HS-27A (cell line): ENCODE data around the gene CFAP73.
"Not testable (repeated sequence)": the region's sequence is repeated elsewhere in the genome, so short reads cannot be mapped to it uniquely, and the experiment has no call there.

Experiments
- DNase-seq: peaks from one replicate; pipeline ENCODE4 v3.0.0-alpha.2; 2012; ENCODE audit warnings: low read depth, missing footprints

The CFAP73 gene

GRCh38 chr12:113191227-113191626, 41.7 kb downstream of the CFAP73 start:
- DNase-seq, result no peak

DNA sequence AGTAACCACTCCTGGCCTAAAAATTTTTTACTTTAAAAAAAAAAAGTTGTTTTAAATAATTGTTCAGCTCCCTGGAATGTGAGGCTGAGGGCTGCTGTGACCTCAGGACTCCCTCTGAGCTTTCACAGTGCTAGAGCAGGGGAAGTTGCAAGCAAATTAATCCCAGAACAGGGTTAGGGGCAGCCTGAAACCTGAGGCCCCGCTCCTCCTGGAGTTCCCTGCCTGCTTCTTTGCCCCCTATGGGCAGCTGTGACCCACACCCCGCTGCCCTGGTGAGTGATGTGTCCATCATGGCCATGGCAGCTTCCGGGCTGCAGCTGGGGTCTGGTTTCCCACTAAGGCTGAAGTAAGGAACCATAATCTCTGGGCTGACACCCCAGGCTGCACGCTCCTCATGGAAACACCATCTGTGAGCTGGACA, 45.5 kb downstream of the CFAP73 start:
- peak; percentile 59 for DNase-seq

DNA sequence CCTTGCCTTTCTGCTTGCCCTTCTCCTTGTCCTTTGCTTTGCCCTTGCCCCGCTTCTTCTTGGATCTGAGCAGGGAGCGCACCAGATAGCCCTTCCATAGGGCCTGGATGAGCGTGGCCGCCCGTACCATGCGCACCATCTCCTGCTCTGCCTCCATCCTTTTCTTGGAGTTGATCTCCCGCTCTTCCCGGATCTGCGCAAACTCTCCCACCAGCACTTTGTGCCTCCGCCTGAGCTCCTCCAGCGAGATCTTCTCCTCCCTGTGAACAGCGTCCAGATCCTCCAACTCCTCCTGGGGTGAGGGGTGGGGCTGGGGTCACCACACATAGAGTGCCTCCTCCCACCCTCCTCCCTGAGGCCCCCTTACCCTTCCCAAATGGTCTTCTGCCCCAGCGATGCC, 46.1 kb downstream of the CFAP73 start:
- DNase-seq, result no peak

GRCh38 chr12:113196582-113196981, 47.1 kb downstream of the CFAP73 start:
- no peak for DNase-seq

GRCh38 chr12:113196990-113197389, 47.5 kb downstream of the CFAP73 start:
- peak; percentile 51 for DNase-seq

DNA sequence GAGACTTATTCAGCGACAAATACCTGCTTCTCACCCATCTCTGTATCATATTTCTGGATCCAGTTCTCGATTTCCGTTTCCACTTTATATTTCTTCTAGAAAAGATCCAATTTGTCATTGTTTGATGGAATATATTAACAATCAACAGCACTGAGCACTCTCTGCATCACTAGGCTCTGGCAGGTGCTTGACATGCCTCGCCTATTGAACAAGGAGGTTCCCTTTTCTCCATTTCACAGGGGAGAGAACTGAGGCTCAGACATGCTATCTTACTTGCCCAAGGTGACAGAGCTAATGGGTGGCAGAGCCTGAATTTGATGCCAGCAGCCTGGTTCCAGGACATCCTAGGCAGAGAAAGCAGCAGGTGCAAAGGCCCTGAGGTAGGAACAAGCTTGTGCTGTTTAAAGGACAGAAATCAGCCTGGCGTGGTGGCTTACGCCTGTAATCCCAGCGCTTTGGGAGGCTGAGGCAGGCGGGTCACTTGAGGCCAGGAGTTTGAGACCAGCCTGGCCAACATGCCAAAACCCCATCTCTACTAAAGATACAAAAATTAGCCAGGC, 48.1 kb downstream of the CFAP73 start:
- no peak for DNase-seq

- no peak for DNase-seq
Measured at GRCh38 chr12:113198296-113198695, 48.8 kb downstream of the CFAP73 start.

- DNase-seq, result no peak
Measured at GRCh38 chr12:113200021-113200797, 50.7 kb downstream of the CFAP73 start.

DNA sequence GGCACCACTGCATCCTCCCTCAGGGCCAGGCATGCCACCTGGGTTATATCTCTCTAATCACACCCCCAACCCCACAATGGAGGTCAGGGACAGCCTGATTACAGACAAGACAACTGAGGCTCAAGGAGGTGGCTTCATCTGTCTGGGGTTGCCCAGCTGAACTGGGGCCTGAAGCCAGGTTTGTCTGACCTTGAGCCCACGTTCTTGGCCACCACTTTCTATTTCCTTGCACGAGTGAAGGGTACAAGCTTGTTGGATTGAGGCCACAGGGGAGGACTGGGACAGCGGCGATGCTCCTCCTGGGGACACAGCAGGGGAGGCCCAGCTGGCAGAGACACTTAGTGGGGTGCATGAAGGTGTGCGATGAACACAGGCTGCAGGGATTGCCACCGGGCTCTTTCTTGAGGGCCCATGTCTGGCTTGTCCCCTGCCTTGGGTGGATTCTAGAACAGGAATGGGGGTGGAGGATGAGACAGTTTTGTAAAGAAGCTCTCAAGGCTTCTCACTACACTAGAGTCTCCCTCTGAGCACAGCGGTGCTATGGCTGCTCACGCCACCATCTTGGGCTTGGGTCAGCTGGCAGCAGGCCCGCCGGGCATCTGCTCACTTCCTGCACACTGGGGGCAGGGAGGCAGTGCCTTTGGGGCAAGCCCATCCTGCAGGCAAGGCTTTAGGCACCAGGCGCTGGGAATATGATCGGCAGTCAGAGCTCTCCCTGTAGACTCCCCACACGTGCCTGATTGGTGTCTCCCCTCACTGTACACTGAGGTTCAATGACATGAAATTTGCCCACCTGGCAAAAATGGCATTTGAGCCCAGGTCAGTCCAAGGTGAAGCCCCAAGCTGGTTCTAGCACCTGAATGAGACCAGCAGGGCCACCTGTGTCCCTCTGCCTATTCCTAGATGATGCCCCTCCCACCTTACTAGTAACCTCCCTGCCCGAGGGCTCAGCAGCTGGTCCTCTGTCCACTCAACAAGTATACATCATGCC, 52.0 kb downstream of the CFAP73 start:
- no peak for DNase-seq

DNA sequence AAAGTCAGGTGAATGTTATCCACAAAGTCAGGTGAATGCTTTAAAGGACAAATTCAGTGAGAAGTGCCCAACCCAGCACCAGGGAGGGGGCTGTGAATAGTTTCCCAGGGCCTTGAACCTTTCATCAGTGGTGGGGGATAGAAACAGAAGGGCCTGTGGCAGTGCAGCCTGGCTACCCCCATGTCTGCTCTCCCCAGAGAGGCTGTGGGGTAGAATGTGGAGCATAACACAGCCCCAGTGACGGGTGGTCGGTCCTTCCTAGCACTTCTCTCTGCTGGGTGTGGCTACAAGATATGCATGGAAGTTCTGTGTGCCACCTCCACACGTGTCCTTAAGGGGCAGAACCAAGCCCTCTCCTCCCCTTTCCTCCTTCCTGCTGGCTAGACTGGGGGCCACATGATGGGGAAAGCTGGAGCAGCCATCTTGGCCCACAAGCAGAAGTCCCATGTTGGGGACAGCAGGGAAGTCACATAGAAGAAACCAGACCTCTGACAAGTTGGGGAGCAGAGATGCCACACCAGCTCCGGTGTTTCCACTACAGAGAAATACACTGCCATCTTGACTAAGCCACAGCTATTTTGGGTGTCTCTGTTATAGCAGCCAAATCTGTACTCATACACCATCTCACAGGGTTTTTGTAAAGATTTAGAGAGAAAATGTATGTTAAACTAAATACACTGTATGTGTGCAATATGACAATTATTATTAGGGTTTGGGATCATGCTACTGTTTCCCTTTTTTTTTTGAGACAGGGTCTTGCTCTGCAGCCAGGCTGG, 53.0 kb downstream of the CFAP73 start:
- DNase-seq, result no peak

GRCh38 chr12:113203852-113204760, 54.6 kb downstream of the CFAP73 start:
- DNase-seq, result no peak

DNA sequence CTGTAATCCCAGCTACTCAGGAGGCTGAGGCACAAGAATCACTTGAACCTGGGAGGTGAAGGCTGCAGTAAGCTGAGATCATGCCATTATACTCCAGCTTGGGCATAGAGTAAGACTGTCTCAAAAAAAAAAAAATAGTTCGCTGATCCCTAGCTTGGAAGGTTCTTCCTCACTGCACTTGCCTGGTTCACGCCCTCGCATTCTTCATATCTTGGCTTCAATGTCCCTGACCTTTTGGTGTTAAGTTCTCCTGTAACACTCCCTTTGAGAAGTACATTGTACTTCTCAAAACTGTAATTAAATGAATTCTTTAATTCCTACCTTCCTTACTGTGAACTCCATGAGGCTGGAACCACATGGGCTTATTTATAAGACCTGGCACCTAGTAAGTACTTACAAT, 55.3 kb downstream of the CFAP73 start:
- no peak for DNase-seq

- not testable (repeated sequence) for DNase-seq
Measured at GRCh38 chr12:113206802-113207201, 57.3 kb downstream of the CFAP73 start.

DNA sequence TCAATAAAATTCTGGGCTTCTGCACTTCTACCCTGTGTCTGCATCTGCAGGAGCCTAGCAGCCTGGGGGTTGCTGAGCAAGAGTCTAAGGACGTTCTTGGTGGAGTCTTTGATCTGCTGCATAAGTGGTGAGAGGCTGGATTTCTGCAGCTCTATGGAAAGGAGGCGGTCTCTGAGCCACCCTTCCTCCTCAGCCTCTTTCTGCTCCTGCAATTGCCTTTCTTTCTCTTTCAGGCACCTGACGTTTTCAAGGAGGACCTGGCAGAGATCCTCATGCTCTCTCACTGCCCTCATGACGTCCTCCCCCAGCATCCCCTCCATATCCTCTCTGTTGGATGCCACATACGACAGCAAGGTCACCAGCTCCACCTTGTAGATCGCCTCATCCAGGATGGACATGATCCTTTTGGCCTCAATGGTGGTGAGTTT, 58.1 kb downstream of the CFAP73 start:
- no peak for DNase-seq

DNA sequence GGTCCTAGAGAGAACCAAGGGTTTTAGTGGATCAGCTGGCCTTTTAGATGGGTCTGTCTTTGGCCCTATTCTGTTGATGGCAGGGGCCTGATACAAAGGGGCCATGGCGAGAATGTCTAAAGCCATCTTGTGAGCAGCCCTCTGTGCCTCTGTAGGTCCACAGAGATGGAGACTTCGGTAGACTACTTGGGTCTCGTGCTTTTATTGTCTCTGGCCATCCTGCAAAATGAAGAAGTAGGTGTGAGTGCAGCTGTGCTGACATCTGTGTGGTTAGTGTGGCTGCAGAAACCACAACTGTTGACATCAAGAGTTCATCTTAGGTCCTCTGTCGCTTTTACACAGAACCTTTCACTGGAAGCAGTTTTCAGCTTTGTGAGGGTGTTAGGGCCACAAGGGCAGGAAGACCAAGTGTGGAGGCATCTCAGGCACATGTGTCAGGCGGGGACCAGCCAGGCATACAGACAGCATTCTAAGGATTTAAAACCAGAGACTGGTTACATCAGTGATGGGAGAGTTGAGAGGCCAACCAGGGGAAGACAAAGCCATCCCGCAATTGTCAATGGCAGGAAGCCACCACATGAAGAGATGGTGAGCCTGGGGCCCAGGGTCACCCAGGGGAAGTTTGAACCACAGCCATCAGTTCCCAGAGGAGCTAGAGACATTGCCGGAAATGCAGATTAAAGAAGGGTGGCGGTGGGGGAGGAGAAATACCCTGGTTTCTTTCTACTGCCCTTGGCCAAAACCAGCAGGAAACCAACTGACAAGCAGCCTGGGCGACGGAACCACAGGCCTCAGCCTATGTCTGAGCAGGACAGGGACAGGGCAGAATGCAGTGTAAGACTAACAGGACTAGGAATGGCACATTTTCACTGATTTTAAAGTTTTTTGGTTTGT, 58.8 kb downstream of the CFAP73 start:
- no peak for DNase-seq
